Measurements from ENCODE around the gene HAPSTR1. TPM values are rescaled to one million over a fixed set of nuclear protein-coding genes. Genes with fewer than 3 reads are reported as not detected.

HAPSTR1 gene
- total and polyA plus RNA-seq, 2 of the 8 experiments (the other 6 are each of a cell fraction or from before 2014, with no cell fraction given): 11.9 to 66.1 TPM

GRCh38 chr16:9079430-9079812 lies 12.0 kb upstream of the HAPSTR1 start:
- H3K56ac ChIP-seq (replicated peaks; ENCODE audit: insufficient read length, low read depth, low read length): no peak overlapping the region
- H3K23ac ChIP-seq (ENCODE audit: insufficient read length): no peak overlapping the region
- no peak overlapping the region for H4K8ac ChIP-seq (ENCODE audit: extremely low read depth, insufficient read depth, low read length)
- no peak overlapping the region for H3K4ac ChIP-seq (replicated peaks; ENCODE audit: insufficient read length, low read depth, low read length)
- H3K27ac ChIP-seq (ENCODE audit: low read depth, low read length): no peak overlapping the region
- no peak overlapping the region for H2AFZ ChIP-seq (ENCODE audit: low read length)
- no peaks in the 10 kb centered on the region for H4K20me1 ChIP-seq (replicated peaks in 1 of 2; ENCODE audit: control insufficient read depth in 1 of 2, insufficient read depth in 2 of 2, low read length in 2 of 2)
- no peaks in the 10 kb centered on the region for H3K79me1 ChIP-seq (ENCODE audit: low read depth, low read length)
- H3K79me2 ChIP-seq (ENCODE audit: control insufficient read depth in 1 of 2, insufficient read depth in 2 of 2, low read length in 2 of 2): no peaks in the 10 kb centered on the region
- no peak overlapping the region for H3K4me3 ChIP-seq (ENCODE audit: extremely low read depth in 1 of 4, insufficient read depth in 2 of 4, low read depth in 3 of 4, low read length in 4 of 4)
- no peak overlapping the region for H2BK5ac ChIP-seq (ENCODE audit: low read depth, low read length)
- H3K27me3 ChIP-seq (replicated peaks in 1 of 4; ENCODE audit: control insufficient read depth in 3 of 4, extremely low read depth in 1 of 4, insufficient read depth in 3 of 4, low read length in 3 of 4): no peaks in the 10 kb centered on the region; a peak in 1 of 7 replicates
- H3K4me1 ChIP-seq (replicated peaks in 1 of 4; ENCODE audit: control insufficient read depth in 3 of 4, insufficient read depth in 4 of 4, low read length in 3 of 4): peaks cover 0 to 4% (median 0%) of the 10 kb centered on the region in 4 experiments; a peak in 1 of 7 replicates
- H3K23me2 ChIP-seq (ENCODE audit: low read depth, low read length): no peaks in the 10 kb centered on the region
- H4K91ac ChIP-seq (replicated peaks; ENCODE audit: insufficient read length, low read length): no peak overlapping the region
- ChIA-PET POLR2A (ENCODE audit: partially characterized antibody) (interaction anchor here (0.9 to 8.4 kb wide), 6 partner anchors 9 to 29 kb away, joined by 3 to 72 read pairs (median 6); partner anchors contain the start of gene HAPSTR1), CTCF (ENCODE audit: partially characterized antibody) (interaction anchor here (1.0 to 1.1 kb wide), 3 partner anchors 30 to 73 kb away, joined by 3 to 4 read pairs (median 3); no protein-coding TSS in a partner anchor)
- 78% methylated on average over 4 of the region's 4 CpGs; no CpG with 5 or more reads in 1 of the 2 experiments for WGBS, 2 experiments (ENCODE audit: extremely low coverage in 1 of 2, insufficient coverage in 1 of 2, insufficient read length in 1 of 2, insufficient replicate concordance in 2 of 2, low coverage in 1 of 2, low lambda C conversion rate in 2 of 2, missing lambda C conversion rate in 1 of 2)
- H4K5ac ChIP-seq (ENCODE audit: insufficient read length, low read depth, low read length): no peak overlapping the region
- no peak overlapping the region for H3K14ac ChIP-seq (ENCODE audit: insufficient read length)
- H3K4me2 ChIP-seq (ENCODE audit: insufficient read depth in 1 of 2, low read depth in 2 of 2, low read length in 2 of 2): no peak overlapping the region
- H3K9ac ChIP-seq (replicated peaks in 1 of 4; ENCODE audit: extremely low read depth in 1 of 4, low read depth in 3 of 4, low read length in 3 of 4): no peak overlapping the region
- 0 out of 2 replicates have a peak overlapping the region, but pooled peaks have one; percentile 61 for H2BK20ac ChIP-seq (ENCODE audit: low read length)
- FAIRE-seq (no peak), DNase-seq (ENCODE audit: low read depth in 1 of 2, low spot score in 2 of 2) (no peak)
- H2BK12ac ChIP-seq (ENCODE audit: low read depth, low read length): no peak overlapping the region
- no peak overlapping the region for H2BK120ac ChIP-seq (replicated peaks; ENCODE audit: low read depth, low read length)
- no peak overlapping the region for H3K18ac ChIP-seq (ENCODE audit: extremely low read depth, low read length)
- no peak overlapping the region for H2BK15ac ChIP-seq (ENCODE audit: low read length)
- peaks cover 0 to 2% of the 10 kb centered on the region in 2 experiments; a peak in 1 of 4 replicates for H3K9me3 ChIP-seq (ENCODE audit: insufficient read depth in 2 of 2, low read depth in 1 of 2, low read length in 1 of 2)
- H3K36me3 ChIP-seq (ENCODE audit: control insufficient read depth in 2 of 4, insufficient read depth in 4 of 4, low read length in 3 of 4): no peaks in the 10 kb centered on the region
- no peak overlapping the region for H2AK5ac ChIP-seq (ENCODE audit: low read depth, low read length)
- TF ChIP-seq KDM1A (IDR thresholded peaks at IDR 0.05; ENCODE audit: borderline replicate concordance, low read length) (no peak), CREB1 (IDR thresholded peaks at IDR 0.05) (no peak), TCF12 (IDR thresholded peaks at IDR 0.05; ENCODE audit: low read depth, low read length) (no peak), POLR2AphosphoS5 (IDR thresholded peaks at IDR 0.05; ENCODE audit: low read depth, low read length) (no peak), JUN (IDR thresholded peaks at IDR 0.05; ENCODE audit: low read depth, low read length) (no peak), MAFK (IDR thresholded peaks at IDR 0.05; ENCODE audit: low read depth, low read length) (no peak), TAF7 (optimal IDR thresholded peaks at IDR 0.05; ENCODE audit: borderline replicate concordance, low read depth, low read length) (no peak), BCL11A (IDR thresholded peaks at IDR 0.05; ENCODE audit: low read depth in 2 of 2, low read length in 2 of 2) (no peak), RXRA (IDR thresholded peaks at IDR 0.05; ENCODE audit: insufficient read depth, low read depth, low read length) (no peak), GABPA (IDR thresholded peaks at IDR 0.05; ENCODE audit: borderline replicate concordance, insufficient read depth, low read length) (no peak)
- TF ChIP-seq, protein P1, sequence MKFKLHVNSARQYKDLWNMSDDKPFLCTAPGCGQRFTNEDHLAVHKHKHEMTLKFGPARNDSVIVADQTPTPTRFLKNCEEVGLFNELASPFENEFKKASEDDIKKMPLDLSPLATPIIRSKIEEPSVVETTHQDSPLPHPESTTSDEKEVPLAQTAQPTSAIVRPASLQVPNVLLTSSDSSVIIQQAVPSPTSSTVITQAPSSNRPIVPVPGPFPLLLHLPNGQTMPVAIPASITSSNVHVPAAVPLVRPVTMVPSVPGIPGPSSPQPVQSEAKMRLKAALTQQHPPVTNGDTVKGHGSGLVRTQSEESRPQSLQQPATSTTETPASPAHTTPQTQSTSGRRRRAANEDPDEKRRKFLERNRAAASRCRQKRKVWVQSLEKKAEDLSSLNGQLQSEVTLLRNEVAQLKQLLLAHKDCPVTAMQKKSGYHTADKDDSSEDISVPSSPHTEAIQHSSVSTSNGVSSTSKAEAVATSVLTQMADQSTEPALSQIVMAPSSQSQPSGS (IDR thresholded peaks at IDR 0.05; ENCODE audit: low read length): no peak
- TF ChIP-seq, protein P2, sequence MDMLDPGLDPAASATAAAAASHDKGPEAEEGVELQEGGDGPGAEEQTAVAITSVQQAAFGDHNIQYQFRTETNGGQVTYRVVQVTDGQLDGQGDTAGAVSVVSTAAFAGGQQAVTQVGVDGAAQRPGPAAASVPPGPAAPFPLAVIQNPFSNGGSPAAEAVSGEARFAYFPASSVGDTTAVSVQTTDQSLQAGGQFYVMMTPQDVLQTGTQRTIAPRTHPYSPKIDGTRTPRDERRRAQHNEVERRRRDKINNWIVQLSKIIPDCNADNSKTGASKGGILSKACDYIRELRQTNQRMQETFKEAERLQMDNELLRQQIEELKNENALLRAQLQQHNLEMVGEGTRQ (IDR thresholded peaks at IDR 0.05; ENCODE audit: low read length): no peak

Data from H1 (cell line).